HUES64 (cell line): Measurements from ENCODE around the gene LRFN4.

Experiments
- H3K27ac ChIP-seq: 2 replicates; pipeline ENCODE4 v1.7.0; 2013; ENCODE audit warnings: low read depth, low read length, inconsistent platforms
- H3K27me3 ChIP-seq: 2 replicates; pipeline ENCODE4 v1.6.1; 2013; ENCODE audit warnings: mild to moderate bottlenecking, low read length; ENCODE audit not compliant: insufficient read depth
- H3K36me3 ChIP-seq: 2 replicates; pipeline ENCODE4 v1.6.1; 2013; ENCODE audit warnings: mild to moderate bottlenecking, low read length; ENCODE audit not compliant: insufficient read depth
- H3K4me1 ChIP-seq: 2 replicates; pipeline ENCODE4 v1.6.1; 2013; ENCODE audit warnings: mild to moderate bottlenecking, low read length, moderate library complexity; ENCODE audit not compliant: insufficient read depth
- H3K4me3 ChIP-seq: 2 replicates; pipeline ENCODE4 v1.5.1; 2013; ENCODE audit warnings: mild to moderate bottlenecking, low read length, moderate library complexity
- H3K9ac ChIP-seq: 2 replicates; pipeline ENCODE4 v1.6.1; 2013; ENCODE audit warnings: mild to moderate bottlenecking, low read depth, low read length
- H3K9me3 ChIP-seq: 2 replicates; pipeline ENCODE4 v1.6.1; 2013; ENCODE audit warnings: low read depth, low read length; ENCODE audit not compliant: insufficient read depth
- WGBS: fragments of 150-250, 120-280 bp; methylation state at CpG from one replicate; pipeline ENCODE4 v1.1.7; 2013; ENCODE audit warnings: missing lambda C conversion rate; 5-methylcytosine and 5-hydroxymethylcytosine counted together

LRFN4 gene

GRCh38 chr11:66867425-66868040 is 10.7 kb downstream of the LRFN4 start:
- H3K27ac ChIP-seq = no peak overlapping the region
- WGBS = 87% methylated on average over 14 of the region's 14 CpGs
- H3K27me3 ChIP-seq = no peaks in the 10 kb centered on the region
- H3K4me3 ChIP-seq = no peak overlapping the region
- no peak overlapping the region for H3K9ac ChIP-seq
- 0 out of 2 replicates have a peak, but pooled peaks cover 3% of the 10 kb centered on the region for H3K4me1 ChIP-seq
- H3K36me3 ChIP-seq = 0 out of 2 replicates have a peak, but pooled peaks cover under 1% of the 10 kb centered on the region
- H3K9me3 ChIP-seq = no peaks in the 10 kb centered on the region

GRCh38 chr11:66868082-66868725 is 11.3 kb downstream of the LRFN4 start:
- H3K4me3 ChIP-seq = no peak overlapping the region
- no peak overlapping the region for H3K27ac ChIP-seq
- H3K9ac ChIP-seq = no peak overlapping the region
- 0 out of 2 replicates have a peak, but pooled peaks cover 3% of the 10 kb centered on the region for H3K4me1 ChIP-seq
- WGBS = 91% methylated on average over 13 of the region's 13 CpGs
- no peaks in the 10 kb centered on the region for H3K27me3 ChIP-seq
- H3K36me3 ChIP-seq = no peaks in the 10 kb centered on the region
- no peaks in the 10 kb centered on the region for H3K9me3 ChIP-seq

- no peaks in the 10 kb centered on the region for H3K36me3 ChIP-seq
- peak overlapping the region; percentile 10; the same call in 1 of the 2 replicates for H3K9ac ChIP-seq
- no peaks in the 10 kb centered on the region for H3K9me3 ChIP-seq
- 45% methylated on average over 27 of the region's 27 CpGs for WGBS
- H3K27me3 ChIP-seq = no peaks in the 10 kb centered on the region
- H3K4me1 ChIP-seq = 0 out of 2 replicates have a peak, but pooled peaks cover 3% of the 10 kb centered on the region
- H3K4me3 ChIP-seq = no peak overlapping the region
- H3K27ac ChIP-seq = no peak overlapping the region
Measured at GRCh38 chr11:66868726-66869566, 12.1 kb downstream of the LRFN4 start.

- Histone ChIP-seq H3K36me3 (no peaks in the 10 kb centered on the region), H3K4me1 (0 out of 2 replicates have a peak, but pooled peaks cover 3% of the 10 kb centered on the region), H3K9me3 (no peaks in the 10 kb centered on the region), H3K4me3 (no peak overlapping the region), H3K9ac (no peak overlapping the region), H3K27ac (no peak overlapping the region), H3K27me3 (no peaks in the 10 kb centered on the region)
- 94% methylated on average over 9 of the region's 9 CpGs for WGBS
Measured at GRCh38 chr11:66869567-66869870, 12.7 kb downstream of the LRFN4 start.

GRCh38 chr11:66870131-66870530 is 13.3 kb downstream of the LRFN4 start:
- Histone ChIP-seq H3K4me3 (no peak overlapping the region), H3K9ac (no peak overlapping the region), H3K27ac (no peak overlapping the region), H3K9me3 (no peaks in the 10 kb centered on the region), H3K4me1 (0 out of 2 replicates have a peak, but pooled peaks cover 3% of the 10 kb centered on the region), H3K27me3 (no peaks in the 10 kb centered on the region), H3K36me3 (no peaks in the 10 kb centered on the region)
- WGBS = 96% methylated on average over 16 of the region's 16 CpGs

- H3K27ac ChIP-seq = no peak overlapping the region
- H3K27me3 ChIP-seq = no peaks in the 10 kb centered on the region
- WGBS = 94% methylated on average over 39 of the region's 39 CpGs
- H3K9me3 ChIP-seq = no peaks in the 10 kb centered on the region
- no peak overlapping the region for H3K4me3 ChIP-seq
- H3K36me3 ChIP-seq = no peaks in the 10 kb centered on the region
- no peak overlapping the region for H3K9ac ChIP-seq
- 0 out of 2 replicates have a peak, but pooled peaks cover 3% of the 10 kb centered on the region for H3K4me1 ChIP-seq
Measured at GRCh38 chr11:66870616-66871520, 14.0 kb downstream of the LRFN4 start.

- Histone ChIP-seq H3K27ac (no peak overlapping the region), H3K4me3 (no peak overlapping the region), H3K9ac (no peak overlapping the region), H3K9me3 (no peaks in the 10 kb centered on the region), H3K4me1 (0 out of 2 replicates have a peak, but pooled peaks cover 3% of the 10 kb centered on the region), H3K36me3 (no peaks in the 10 kb centered on the region), H3K27me3 (no peaks in the 10 kb centered on the region)
- 95% methylated on average over 18 of the region's 18 CpGs for WGBS
Measured at GRCh38 chr11:66871521-66871901, 14.6 kb downstream of the LRFN4 start.

GRCh38 chr11:66874232-66874631 is 17.4 kb downstream of the LRFN4 start:
- no peak overlapping the region for H3K9ac ChIP-seq
- 96% methylated on average over 6 of the region's 6 CpGs for WGBS
- H3K27ac ChIP-seq = no peak overlapping the region
- H3K4me3 ChIP-seq = no peak overlapping the region
- H3K9me3 ChIP-seq = no peaks in the 10 kb centered on the region
- H3K4me1 ChIP-seq = no peaks in the 10 kb centered on the region
- no peaks in the 10 kb centered on the region for H3K36me3 ChIP-seq
- no peaks in the 10 kb centered on the region for H3K27me3 ChIP-seq

- Histone ChIP-seq H3K4me1 (no peaks in the 10 kb centered on the region; the same call in 1 of the 2 replicates), H3K36me3 (no peaks in the 10 kb centered on the region), H3K9ac (no peak overlapping the region), H3K27me3 (no peaks in the 10 kb centered on the region), H3K9me3 (no peaks in the 10 kb centered on the region), H3K27ac (no peak overlapping the region), H3K4me3 (no peak overlapping the region)
- WGBS = 90% methylated on average over 13 of the region's 13 CpGs
Measured at GRCh38 chr11:66875378-66875777, 18.5 kb downstream of the LRFN4 start.

GRCh38 chr11:66877588-66878385 is 20.9 kb downstream of the LRFN4 start:
- Histone ChIP-seq H3K9me3 (no peaks in the 10 kb centered on the region), H3K9ac (no peak overlapping the region; the same call in 1 of the 2 replicates), H3K4me3 (no peak overlapping the region), H3K36me3 (no peaks in the 10 kb centered on the region), H3K27me3 (no peaks in the 10 kb centered on the region), H3K27ac (no peak overlapping the region), H3K4me1 (peaks cover 8% of the 10 kb centered on the region)
- 93% methylated on average over 7 of the region's 9 CpGs for WGBS
